ENCODE measurements around the gene RASGRP2.

The RASGRP2 gene

DNA sequence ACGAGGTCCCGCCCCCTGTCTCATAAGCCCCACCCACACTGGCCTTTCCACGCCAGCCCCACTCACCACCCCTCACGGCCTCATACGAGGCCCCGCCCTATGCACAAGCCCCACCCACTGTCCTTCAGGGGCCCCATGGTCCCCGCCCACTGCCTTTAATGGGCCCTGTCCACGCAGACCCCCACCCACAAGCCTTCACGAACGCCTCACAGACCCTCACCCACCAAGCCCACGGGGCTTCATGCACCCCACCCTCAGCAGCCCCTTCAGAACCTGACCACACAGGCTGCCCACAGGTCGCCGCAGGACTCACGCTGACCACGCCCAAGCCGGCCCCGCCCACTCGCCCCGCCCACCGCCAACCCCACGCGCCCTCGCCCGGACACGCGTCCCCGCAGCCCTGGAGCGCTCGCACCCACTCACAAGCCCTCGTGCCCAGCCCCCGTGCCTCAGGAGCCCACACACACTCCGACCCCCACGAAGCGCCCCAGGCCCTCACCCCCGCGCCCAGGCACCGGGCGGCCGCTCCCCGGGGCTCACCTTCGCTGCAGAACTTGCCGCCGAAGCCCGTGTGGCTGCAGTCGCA, 31.4 kb downstream of the RASGRP2 start:
- no peak overlapping the region for H2AFZ ChIP-seq
- H3K27me3 ChIP-seq (ENCODE audit: control insufficient read depth, insufficient read depth, low read length), result no peaks in the 10 kb centered on the region
- no peak overlapping the region for H3K27ac ChIP-seq
- H3K9ac ChIP-seq, result no peak overlapping the region
- no peaks in the 10 kb centered on the region for H3K79me2 ChIP-seq
- H3K36me3 ChIP-seq (ENCODE audit: control insufficient read depth, insufficient read depth, low read length), result no peaks in the 10 kb centered on the region
- no peaks in the 10 kb centered on the region for H3K4me1 ChIP-seq
- H3K4me3 ChIP-seq (ENCODE audit: low read depth, low read length), result no peak overlapping the region
- H3K4me2 ChIP-seq (ENCODE audit: low read length), result no peak overlapping the region
- no peaks in the 10 kb centered on the region for H3K9me3 ChIP-seq (ENCODE audit: control insufficient read depth, low read length)
- no peak for TF ChIP-seq CTCF (IDR thresholded peaks at IDR 0.05)

- Histone ChIP-seq H3K9me3 (ENCODE audit: control insufficient read depth, low read length) (no peaks in the 10 kb centered on the region), H3K36me3 (ENCODE audit: control insufficient read depth, insufficient read depth, low read length) (no peaks in the 10 kb centered on the region)
These were observed 32.0 kb downstream of the RASGRP2 start for GRCh38 chr11:64711956-64712362.

GRCh38 chr11:64711138-64711955, 32.6 kb downstream of the RASGRP2 start:
- Histone ChIP-seq H3K9me3 (ENCODE audit: control insufficient read depth, low read length) (no peaks in the 10 kb centered on the region), H3K4me3 (ENCODE audit: low read depth, low read length) (no peak overlapping the region), H3K27ac (no peak overlapping the region), H3K79me2 (no peaks in the 10 kb centered on the region), H3K27me3 (ENCODE audit: control insufficient read depth, insufficient read depth, low read length) (no peaks in the 10 kb centered on the region), H3K36me3 (ENCODE audit: control insufficient read depth, insufficient read depth, low read length) (no peaks in the 10 kb centered on the region), H3K4me1 (no peaks in the 10 kb centered on the region), H3K9ac (no peak overlapping the region), H3K4me2 (ENCODE audit: low read length) (no peak overlapping the region), H2AFZ (no peak overlapping the region)
- no peak for TF ChIP-seq CTCF (IDR thresholded peaks at IDR 0.05)

More at GRCh38 chr11:64711956-64712362, 32.0 kb downstream of the RASGRP2 start:
- TF ChIP-seq CTCF (IDR thresholded peaks at IDR 0.05), result no peak
- Histone ChIP-seq H3K79me2 (no peaks in the 10 kb centered on the region), H3K4me2 (ENCODE audit: low read length) (no peak overlapping the region), H2AFZ (no peak overlapping the region), H3K9ac (no peak overlapping the region), H3K27me3 (ENCODE audit: control insufficient read depth, insufficient read depth, low read length) (no peaks in the 10 kb centered on the region), H3K27ac (no peak overlapping the region), H3K4me1 (no peaks in the 10 kb centered on the region), H3K4me3 (ENCODE audit: low read depth, low read length) (no peak overlapping the region)

- no peaks in the 10 kb centered on the region for H3K36me3 ChIP-seq (ENCODE audit: control insufficient read depth, insufficient read depth, low read length)
- H2AFZ ChIP-seq, result no peak overlapping the region
- no peak overlapping the region for H3K27ac ChIP-seq
- H3K9ac ChIP-seq, result no peak overlapping the region
- H3K79me2 ChIP-seq, result no peaks in the 10 kb centered on the region
- no peak overlapping the region for H3K4me3 ChIP-seq (ENCODE audit: low read depth, low read length)
- no peak overlapping the region for H3K4me2 ChIP-seq (ENCODE audit: low read length)
- no peaks in the 10 kb centered on the region for H3K9me3 ChIP-seq (ENCODE audit: control insufficient read depth, low read length)
- no peaks in the 10 kb centered on the region for H3K4me1 ChIP-seq
- no peaks in the 10 kb centered on the region for H3K27me3 ChIP-seq (ENCODE audit: control insufficient read depth, insufficient read depth, low read length)
- no peak for TF ChIP-seq CTCF (IDR thresholded peaks at IDR 0.05)
These were observed 33.4 kb downstream of the RASGRP2 start for GRCh38 chr11:64710418-64711137.
